Neural crest cell (in vitro differentiated cells): ENCODE results near the gene DOK1. TPM values are rescaled to one million over a fixed set of nuclear protein-coding genes. Genes with fewer than 3 reads are reported as not detected.

ENCODE experiments used
- DNase-seq: peaks from one replicate; pipeline ENCODE4 v3.0.0; 2021; ENCODE audit warnings: low read depth, mixed read lengths, low spot score
- H3K27ac Mint-ChIP-seq: one replicate; pipeline ENCODE4 v1.8.0; 2021; ENCODE audit warnings: mild to moderate bottlenecking, mixed read lengths; ENCODE audit not compliant: unreplicated experiment
- H3K27me3 Mint-ChIP-seq: 2 replicates; pipeline ENCODE4 v1.8.0; 2021; ENCODE audit warnings: low read depth, mild to moderate bottlenecking, mixed read lengths
- H3K36me3 Mint-ChIP-seq: 2 replicates; pipeline ENCODE4 v1.8.0; 2021; ENCODE audit warnings: low read depth, mild to moderate bottlenecking, mixed read lengths
- H3K4me1 Mint-ChIP-seq: 2 replicates; pipeline ENCODE4 v1.8.0; 2021; ENCODE audit warnings: mixed read lengths
- H3K4me3 Mint-ChIP-seq: one replicate; pipeline ENCODE4 v1.8.0; 2021; ENCODE audit warnings: mild to moderate bottlenecking, mixed read lengths
- H3K9me3 Mint-ChIP-seq: 2 replicates; pipeline ENCODE4 v1.8.0; 2021; ENCODE audit warnings: mixed read lengths
- CTCF ChIP-seq: fragments of 200-600 bp; sonication (generic); conservative IDR thresholded peaks from 2 replicates; pipeline ENCODE4 v1.5.0; 2021; ENCODE audit warnings: antibody characterized with exemption, mild to moderate bottlenecking
- total RNA-seq: library from RNA; stranded (reverse); gene quantifications from 2 replicates; pipeline ENCODE4 v1.2.1, GENCODE V29; 2021

DOK1 gene
- total RNA-seq, 1 donor from 2014 or later, result 22.4 TPM

- Mint-ChIP-seq H3K36me3 (peaks cover 6% of the 10 kb centered on the region), H3K4me3 (peak within 1 kb of the TSS; percentile 27), H3K9me3 (no peaks in the 10 kb centered on the region), H3K4me1 (peaks cover 3% of the 10 kb centered on the region), H3K27me3 (peaks cover 95% of the 10 kb centered on the region), H3K27ac (no peak within 1 kb of the TSS)
- no peak for DNase-seq
- no peak for TF ChIP-seq CTCF
Measured at GRCh38 chr2:74514368-74515270, 39.9 kb upstream of the DOK1 start, which contains the start of gene TLX2. Gene TLX2, plus strand, starts transcription at chr2:74514450. Its CDS starts 357 bp downstream, at chr2:74514807.

- H3K9me3 Mint-ChIP-seq, result no peaks in the 10 kb centered on the region
- DNase-seq, result no peak
- no peak overlapping the region for H3K4me3 Mint-ChIP-seq
- peaks cover 6% of the 10 kb centered on the region for H3K36me3 Mint-ChIP-seq
- peaks cover 95% of the 10 kb centered on the region for H3K27me3 Mint-ChIP-seq
- TF ChIP-seq CTCF, result no peak
- H3K27ac Mint-ChIP-seq, result no peak overlapping the region
- peaks cover 3% of the 10 kb centered on the region for H3K4me1 Mint-ChIP-seq
Measured at GRCh38 chr2:74515271-74515980, 39.1 kb upstream of the DOK1 start.

GRCh38 chr2:74515981-74516633, 38.4 kb upstream of the DOK1 start:
- Mint-ChIP-seq H3K4me1 (peaks cover 3% of the 10 kb centered on the region), H3K27me3 (peaks cover 95% of the 10 kb centered on the region), H3K4me3 (no peak overlapping the region), H3K27ac (no peak overlapping the region), H3K36me3 (peaks cover 6% of the 10 kb centered on the region), H3K9me3 (no peaks in the 10 kb centered on the region)
- DNase-seq, result no peak
- no peak for TF ChIP-seq CTCF

GRCh38 chr2:74516650-74517049, 37.9 kb upstream of the DOK1 start:
- H3K27ac Mint-ChIP-seq, result no peak overlapping the region
- H3K27me3 Mint-ChIP-seq, result peaks cover 94% of the 10 kb centered on the region
- H3K4me1 Mint-ChIP-seq, result peaks cover 3% of the 10 kb centered on the region
- H3K4me3 Mint-ChIP-seq, result no peak overlapping the region
- no peak for DNase-seq
- no peaks in the 10 kb centered on the region for H3K9me3 Mint-ChIP-seq
- TF ChIP-seq CTCF, result no peak
- peaks cover 6% of the 10 kb centered on the region for H3K36me3 Mint-ChIP-seq

GRCh38 chr2:74522516-74522915, 32.0 kb upstream of the DOK1 start:
- no peak overlapping the region for H3K4me3 Mint-ChIP-seq
- H3K4me1 Mint-ChIP-seq, result no peaks in the 10 kb centered on the region
- DNase-seq, result no peak
- H3K9me3 Mint-ChIP-seq, result peaks cover 2% of the 10 kb centered on the region
- TF ChIP-seq CTCF, result no peak
- H3K27ac Mint-ChIP-seq, result peak overlapping the region; percentile 5
- peaks cover 65% of the 10 kb centered on the region for H3K27me3 Mint-ChIP-seq
- peaks cover 12% of the 10 kb centered on the region for H3K36me3 Mint-ChIP-seq
